GM20000 (cell line): Measurements from ENCODE around the gene MYRFL.

Source experiments
- DNase-seq: peaks from one replicate; pipeline ENCODE4 v3.0.0; 2012; ENCODE audit warnings: low spot score
- CTCF ChIP-seq: IDR thresholded peaks from 2 replicates; pipeline ENCODE4 v1.5.1; 2012; ENCODE audit warnings: mild to moderate bottlenecking, control low read depth; ENCODE audit errors: extremely low read depth, missing control alignments

MYRFL gene

GRCh38 chr12:69897744-69898143, 72.7 kb downstream of the MYRFL start:
- no peak for TF ChIP-seq CTCF

GRCh38 chr12:69898236-69898635, 73.2 kb downstream of the MYRFL start:
- TF ChIP-seq CTCF: no peak
- DNase-seq: no peak

More at GRCh38 chr12:69897744-69898143, 72.7 kb downstream of the MYRFL start:
- no peak for DNase-seq

GRCh38 chr12:69900720-69901131, 75.7 kb downstream of the MYRFL start:
- TF ChIP-seq CTCF: peak; percentile 74

GRCh38 chr12:69901221-69901905, 76.3 kb downstream of the MYRFL start:
- TF ChIP-seq CTCF: no peak
- DNase-seq: no peak

More at GRCh38 chr12:69900720-69901131, 75.7 kb downstream of the MYRFL start:
- DNase-seq: peak; percentile 32

- TF ChIP-seq CTCF: no peak
- DNase-seq: no peak
These were observed 78.5 kb downstream of the MYRFL start for GRCh38 chr12:69903548-69903947.

- no peak for DNase-seq
- no peak for TF ChIP-seq CTCF
These were observed 79.8 kb downstream of the MYRFL start for GRCh38 chr12:69904777-69905176.

GRCh38 chr12:69905801-69906200, 80.8 kb downstream of the MYRFL start:
- TF ChIP-seq CTCF: no peak
- DNase-seq: no peak
